HepG2 (cell line): ENCODE results near the gene TCAP. TPM values are rescaled to one million over a fixed set of nuclear protein-coding genes. Genes with fewer than 3 reads are reported as not detected.

Experiments
- CC2D1A ChIP-seq: sonication (generic); formaldehyde crosslinking; IDR thresholded peaks from 2 replicates; pipeline ENCODE4 v1.8.1; 2023; ENCODE audit warnings: mild to moderate bottlenecking, missing genetic modification reagents
- FOSL2 ChIP-seq: sonication (generic); formaldehyde crosslinking; IDR thresholded peaks from 2 replicates; pipeline ENCODE4 v1.4.0; 2020; ENCODE audit warnings: missing genetic modification reagents
- GATA4 ChIP-seq: sonication (generic); IDR thresholded peaks from 2 replicates; pipeline ENCODE4 v1.6.1; 2016; ENCODE audit warnings: antibody characterized with exemption, low read depth, borderline replicate concordance
- KMT2A ChIP-seq: sonication (generic); formaldehyde crosslinking; IDR thresholded peaks from 2 replicates; pipeline ENCODE4 v1.4.0; 2020; ENCODE audit warnings: missing genetic modification reagents
- MED8 ChIP-seq: sonication (generic); formaldehyde crosslinking; IDR thresholded peaks from 2 replicates; pipeline ENCODE4 v1.8.1; 2023; ENCODE audit warnings: mild to moderate bottlenecking, missing genetic modification reagents; ENCODE audit not compliant: insufficient replicate concordance
- MEF2D ChIP-seq: sonication (generic); formaldehyde crosslinking; IDR thresholded peaks from 2 replicates; pipeline ENCODE4 v1.5.1; 2020; ENCODE audit warnings: mild to moderate bottlenecking, missing genetic modification reagents
- ONECUT2 ChIP-seq: sonication (generic); formaldehyde crosslinking; IDR thresholded peaks from 2 replicates; pipeline ENCODE4 v1.4.0; 2020; ENCODE audit warnings: missing genetic modification reagents
- POLR2A ChIP-seq, 2 experiments: IDR thresholded peaks; 2 replicates each; pipeline ENCODE4 v1.6.1; 2011; ENCODE audit warnings: low read depth in 2 of 2, low read length in 2 of 2, mild to moderate bottlenecking in 1 of 2, moderate library complexity in 1 of 2; ENCODE audit not compliant: insufficient read depth in 1 of 2
- RARA ChIP-seq: IDR thresholded peaks from 2 replicates; pipeline ENCODE4 v1.6.1; 2016; ENCODE audit warnings: missing genetic modification reagents, missing compliant biosample characterization
- SOX13 ChIP-seq, 3 experiments: fragments of 450-650 bp in 1 of 3; sonication (generic) in 1 of 3; formaldehyde crosslinking in 1 of 3; IDR thresholded peaks in 2 of 3; conservative IDR thresholded peaks in 1 of 3; 2 replicates each; pipeline versions ENCODE4 v1.5.0 to v1.6.1; 2016 to 2020; ENCODE audit warnings: antibody characterized with exemption in 1 of 3, mild to moderate bottlenecking in 1 of 3, missing compliant biosample characterization in 1 of 3, missing genetic modification reagents in 1 of 3, moderate library complexity in 1 of 3
- SRY ChIP-seq: sonication (generic); formaldehyde crosslinking; IDR thresholded peaks from 2 replicates; pipeline ENCODE4 v1.8.0; 2022; ENCODE audit warnings: mild to moderate bottlenecking, missing genetic modification reagents
- TMF1 ChIP-seq: sonication (generic); formaldehyde crosslinking; IDR thresholded peaks from 2 replicates; pipeline ENCODE4 v1.8.1; 2022; ENCODE audit warnings: low read depth, missing genetic modification reagents
- ZKSCAN1 ChIP-seq: fragments of 150-350 bp; IDR thresholded peaks from 2 replicates; pipeline ENCODE4 v1.6.1; 2014; ENCODE audit warnings: low read length
- ZKSCAN8 ChIP-seq: IDR thresholded peaks from 2 replicates; pipeline ENCODE4 v1.6.1; 2016; ENCODE audit warnings: borderline replicate concordance, missing genetic modification reagents, missing compliant biosample characterization
- ZNF121 ChIP-seq: sonication (generic); formaldehyde crosslinking; IDR thresholded peaks from 2 replicates; pipeline ENCODE4 v1.5.0; 2020; ENCODE audit warnings: mild to moderate bottlenecking, missing genetic modification reagents
- ZNF24 ChIP-seq: fragments of 450-650 bp; IDR thresholded peaks from 2 replicates; pipeline ENCODE4 v1.6.1; 2017; ENCODE audit warnings: antibody characterized with exemption, mild to moderate bottlenecking
- ZNF451 ChIP-seq: sonication (generic); formaldehyde crosslinking; IDR thresholded peaks from 2 replicates; pipeline ENCODE4 v1.5.0; 2020; ENCODE audit warnings: mild to moderate bottlenecking, missing genetic modification reagents
- ZNF530 ChIP-seq: sonication (generic); formaldehyde crosslinking; IDR thresholded peaks from 2 replicates; pipeline ENCODE4 v1.5.0; 2020; ENCODE audit warnings: low read depth, mild to moderate bottlenecking, missing genetic modification reagents
- ZNF563 ChIP-seq: sonication (generic); formaldehyde crosslinking; IDR thresholded peaks from 2 replicates; pipeline ENCODE4 v1.8.0; 2022; ENCODE audit warnings: mild to moderate bottlenecking, moderate library complexity, missing genetic modification reagents
- ZNF660 ChIP-seq: sonication (generic); formaldehyde crosslinking; IDR thresholded peaks from 2 replicates; pipeline ENCODE4 v1.5.1; 2020; ENCODE audit warnings: mild to moderate bottlenecking, low read depth, missing genetic modification reagents, borderline replicate concordance
- polyA plus RNA-seq, 8 experiments: library from polyadenylated mRNA; depleted of rRNA in 3 of 8; stranded (reverse) in 7 of 8; unstranded in 1 of 8; fragments of >200 nt; fragmentation: Illumina TruSeq in 4 of 8; extraction: Trizol in 4 of 8; gene quantifications; 2 replicates each; pipeline versions ENCODE4 v1.2.1 to v1.2.3, GENCODE V29; 2011 to 2016; ENCODE audit warnings: low read depth in 4 of 8, missing spikeins in 1 of 8, mixed read lengths in 1 of 8; ENCODE audit not compliant: insufficient read depth in 1 of 8
- total RNA-seq, 5 experiments: library from RNA; depleted of rRNA; stranded (reverse); fragments of >200 nt; fragmentation: Illumina TruSeq; extraction: Trizol; gene quantifications; 2 replicates each; pipeline ENCODE4 v1.2.3, GENCODE V29; 2016; ENCODE audit warnings: low read depth in 1 of 5
- TF ChIP-seq, protein P1 (sequence below): sonication (generic); formaldehyde crosslinking; IDR thresholded peaks from 2 replicates; pipeline ENCODE4 v1.4.0; 2020; ENCODE audit warnings: missing genetic modification reagents
- TF ChIP-seq, protein P2 (sequence below): conservative IDR thresholded peaks from 2 replicates; pipeline ENCODE4 v1.6.1; 2018; ENCODE audit warnings: missing genetic modification reagents
- TF ChIP-seq, protein P3 (sequence below): sonication (generic); formaldehyde crosslinking; IDR thresholded peaks from 2 replicates; pipeline ENCODE4 v1.5.1; 2020; ENCODE audit warnings: missing genetic modification reagents, mild to moderate bottlenecking, borderline replicate concordance

Gene TCAP
- total and polyA plus RNA-seq, 2 of the 13 experiments (the other 11 are each of a cell fraction or from before 2014, with no cell fraction given) = 0.24 to 0.65 TPM

GRCh38 chr17:39701012-39701783 is 36.0 kb downstream of the TCAP start (continued):
- TF ChIP-seq, protein P1, sequence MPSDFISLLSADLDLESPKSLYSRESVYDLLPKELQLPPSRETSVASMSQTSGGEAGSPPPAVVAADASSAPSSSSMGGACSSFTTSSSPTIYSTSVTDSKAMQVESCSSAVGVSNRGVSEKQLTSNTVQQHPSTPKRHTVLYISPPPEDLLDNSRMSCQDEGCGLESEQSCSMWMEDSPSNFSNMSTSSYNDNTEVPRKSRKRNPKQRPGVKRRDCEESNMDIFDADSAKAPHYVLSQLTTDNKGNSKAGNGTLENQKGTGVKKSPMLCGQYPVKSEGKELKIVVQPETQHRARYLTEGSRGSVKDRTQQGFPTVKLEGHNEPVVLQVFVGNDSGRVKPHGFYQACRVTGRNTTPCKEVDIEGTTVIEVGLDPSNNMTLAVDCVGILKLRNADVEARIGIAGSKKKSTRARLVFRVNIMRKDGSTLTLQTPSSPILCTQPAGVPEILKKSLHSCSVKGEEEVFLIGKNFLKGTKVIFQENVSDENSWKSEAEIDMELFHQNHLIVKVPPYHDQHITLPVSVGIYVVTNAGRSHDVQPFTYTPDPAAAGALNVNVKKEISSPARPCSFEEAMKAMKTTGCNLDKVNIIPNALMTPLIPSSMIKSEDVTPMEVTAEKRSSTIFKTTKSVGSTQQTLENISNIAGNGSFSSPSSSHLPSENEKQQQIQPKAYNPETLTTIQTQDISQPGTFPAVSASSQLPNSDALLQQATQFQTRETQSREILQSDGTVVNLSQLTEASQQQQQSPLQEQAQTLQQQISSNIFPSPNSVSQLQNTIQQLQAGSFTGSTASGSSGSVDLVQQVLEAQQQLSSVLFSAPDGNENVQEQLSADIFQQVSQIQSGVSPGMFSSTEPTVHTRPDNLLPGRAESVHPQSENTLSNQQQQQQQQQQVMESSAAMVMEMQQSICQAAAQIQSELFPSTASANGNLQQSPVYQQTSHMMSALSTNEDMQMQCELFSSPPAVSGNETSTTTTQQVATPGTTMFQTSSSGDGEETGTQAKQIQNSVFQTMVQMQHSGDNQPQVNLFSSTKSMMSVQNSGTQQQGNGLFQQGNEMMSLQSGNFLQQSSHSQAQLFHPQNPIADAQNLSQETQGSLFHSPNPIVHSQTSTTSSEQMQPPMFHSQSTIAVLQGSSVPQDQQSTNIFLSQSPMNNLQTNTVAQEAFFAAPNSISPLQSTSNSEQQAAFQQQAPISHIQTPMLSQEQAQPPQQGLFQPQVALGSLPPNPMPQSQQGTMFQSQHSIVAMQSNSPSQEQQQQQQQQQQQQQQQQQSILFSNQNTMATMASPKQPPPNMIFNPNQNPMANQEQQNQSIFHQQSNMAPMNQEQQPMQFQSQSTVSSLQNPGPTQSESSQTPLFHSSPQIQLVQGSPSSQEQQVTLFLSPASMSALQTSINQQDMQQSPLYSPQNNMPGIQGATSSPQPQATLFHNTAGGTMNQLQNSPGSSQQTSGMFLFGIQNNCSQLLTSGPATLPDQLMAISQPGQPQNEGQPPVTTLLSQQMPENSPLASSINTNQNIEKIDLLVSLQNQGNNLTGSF (CRISPR knock-in tag) = no peak
- TF ChIP-seq KMT2A (CRISPR knock-in tag) = no peak
- no peak for TF ChIP-seq ZNF563 (CRISPR knock-in tag)
- TF ChIP-seq FOSL2 (CRISPR knock-in tag) = no peak
- TF ChIP-seq CC2D1A (CRISPR knock-in tag) = no peak
- no peak for TF ChIP-seq MED8 (CRISPR knock-in tag)
- no peak for TF ChIP-seq ZNF24
- no peak for TF ChIP-seq ZNF121
- TF ChIP-seq POLR2A (IDR thresholded peaks at IDR 0.05; ENCODE audit: insufficient read depth in 1 of 2, low read depth in 2 of 2, low read length in 2 of 2) = peak in 1 of 2 experiments; percentile 27; a peak in 2 of 4 replicates
- no peak for TF ChIP-seq ZKSCAN8
- no peak for TF ChIP-seq ZKSCAN1
- no peak for TF ChIP-seq MEF2D (CRISPR knock-in tag)
- no peak for TF ChIP-seq ZNF660
- TF ChIP-seq RARA = peak; percentile 19; the same call in 1 of the 2 replicates
- TF ChIP-seq SRY (CRISPR knock-in tag) = no peak
- TF ChIP-seq, protein P2, sequence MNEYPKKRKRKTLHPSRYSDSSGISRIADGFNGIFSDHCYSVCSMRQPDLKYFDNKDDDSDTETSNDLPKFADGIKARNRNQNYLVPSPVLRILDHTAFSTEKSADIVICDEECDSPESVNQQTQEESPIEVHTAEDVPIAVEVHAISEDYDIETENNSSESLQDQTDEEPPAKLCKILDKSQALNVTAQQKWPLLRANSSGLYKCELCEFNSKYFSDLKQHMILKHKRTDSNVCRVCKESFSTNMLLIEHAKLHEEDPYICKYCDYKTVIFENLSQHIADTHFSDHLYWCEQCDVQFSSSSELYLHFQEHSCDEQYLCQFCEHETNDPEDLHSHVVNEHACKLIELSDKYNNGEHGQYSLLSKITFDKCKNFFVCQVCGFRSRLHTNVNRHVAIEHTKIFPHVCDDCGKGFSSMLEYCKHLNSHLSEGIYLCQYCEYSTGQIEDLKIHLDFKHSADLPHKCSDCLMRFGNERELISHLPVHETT = no peak
- no peak for TF ChIP-seq ZNF530 (CRISPR knock-in tag)
- TF ChIP-seq TMF1 (CRISPR knock-in tag) = no peak
- no peak for TF ChIP-seq SOX13 (IDR thresholded peaks at IDR 0.05)
- TF ChIP-seq SOX13 (CRISPR knock-in tag; conservative IDR thresholded peaks at IDR 0.05 in 1 of 2, IDR thresholded peaks at IDR 0.05 in 1 of 2) = no peak
- TF ChIP-seq, protein P3, sequence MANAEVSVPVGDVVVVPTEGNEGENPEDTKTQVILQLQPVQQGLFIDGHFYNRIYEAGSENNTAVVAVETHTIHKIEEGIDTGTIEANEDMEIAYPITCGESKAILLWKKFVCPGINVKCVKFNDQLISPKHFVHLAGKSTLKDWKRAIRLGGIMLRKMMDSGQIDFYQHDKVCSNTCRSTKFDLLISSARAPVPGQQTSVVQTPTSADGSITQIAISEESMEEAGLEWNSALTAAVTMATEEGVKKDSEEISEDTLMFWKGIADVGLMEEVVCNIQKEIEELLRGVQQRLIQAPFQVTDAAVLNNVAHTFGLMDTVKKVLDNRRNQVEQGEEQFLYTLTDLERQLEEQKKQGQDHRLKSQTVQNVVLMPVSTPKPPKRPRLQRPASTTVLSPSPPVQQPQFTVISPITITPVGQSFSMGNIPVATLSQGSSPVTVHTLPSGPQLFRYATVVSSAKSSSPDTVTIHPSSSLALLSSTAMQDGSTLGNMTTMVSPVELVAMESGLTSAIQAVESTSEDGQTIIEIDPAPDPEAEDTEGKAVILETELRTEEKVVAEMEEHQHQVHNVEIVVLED (CRISPR knock-in tag) = no peak
- no peak for TF ChIP-seq GATA4
- TF ChIP-seq ZNF451 (CRISPR knock-in tag) = no peak
- TF ChIP-seq ONECUT2 (CRISPR knock-in tag) = no peak
